ENCODE measurements around the gene ITGA6.

ITGA6 gene

DNA sequence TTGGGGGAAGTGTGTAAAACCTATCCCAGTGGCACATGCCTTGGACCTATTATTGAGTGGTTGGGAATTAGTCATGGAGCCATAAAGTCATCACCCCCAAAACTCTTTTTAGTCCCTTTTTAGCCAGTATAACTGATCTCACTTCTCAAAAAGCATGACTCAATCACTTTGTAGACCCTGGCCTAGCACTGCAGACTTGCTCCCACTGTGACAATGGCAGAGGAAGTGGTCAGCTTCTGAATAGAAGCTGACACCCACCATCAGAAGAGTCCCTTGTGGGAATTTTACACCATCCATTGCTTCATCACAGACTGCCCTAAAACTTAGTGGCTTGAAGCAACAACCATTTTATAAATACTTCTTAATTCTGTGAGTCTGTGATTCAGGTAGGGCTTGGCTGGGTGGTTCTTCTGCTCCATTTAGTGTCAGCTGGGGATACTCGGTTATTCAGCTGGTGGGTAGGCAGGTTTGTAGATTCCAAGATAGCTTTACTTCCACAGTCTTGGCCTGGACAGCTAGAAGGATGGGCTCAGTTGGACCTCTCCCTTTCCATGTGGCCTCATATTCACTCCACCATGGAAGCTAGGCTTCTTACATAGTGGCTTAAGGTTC, 10.8 kb upstream of the ITGA6 start:
- DNase-seq = no peak

DNA sequence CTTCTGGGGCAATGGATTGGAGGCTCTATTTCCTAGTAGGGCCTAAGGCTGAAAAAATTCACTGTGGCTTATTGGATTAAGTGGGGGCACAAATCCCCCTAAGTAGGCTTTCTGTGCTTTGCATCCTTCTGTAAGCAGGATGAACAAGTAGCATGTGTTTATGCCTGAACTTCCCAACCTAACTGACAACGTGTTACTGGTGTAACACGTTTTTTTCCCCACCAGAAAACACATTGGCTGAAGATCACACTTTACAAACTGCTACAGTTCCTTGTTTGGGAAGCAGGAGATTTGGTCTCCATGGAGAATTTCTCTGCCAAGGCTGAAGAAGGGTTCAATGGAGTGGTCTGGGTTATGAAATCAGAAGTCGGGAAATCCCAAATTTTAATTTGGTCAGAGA, 7.2 kb upstream of the ITGA6 start:
- DNase-seq = no peak

DNA sequence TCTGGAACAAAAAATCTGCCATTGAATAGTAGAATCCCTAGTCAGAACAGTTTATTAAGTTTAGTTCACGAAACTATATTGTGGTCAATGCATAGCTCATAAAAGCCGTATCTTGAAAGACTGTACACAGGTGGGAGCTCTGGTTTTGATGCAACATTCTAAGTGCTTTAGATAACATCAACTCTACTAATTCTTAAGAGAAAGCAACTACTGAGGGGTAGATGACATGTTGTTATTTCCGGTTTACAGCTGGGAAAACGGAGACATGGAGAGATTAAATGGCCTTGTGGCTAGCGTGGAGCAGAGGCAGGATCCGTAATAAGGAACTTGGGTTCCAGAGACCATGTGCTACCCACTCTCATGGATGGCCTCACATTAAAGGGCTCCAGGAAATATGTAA, 4.2 kb upstream of the ITGA6 start:
- DNase-seq = no peak

DNA sequence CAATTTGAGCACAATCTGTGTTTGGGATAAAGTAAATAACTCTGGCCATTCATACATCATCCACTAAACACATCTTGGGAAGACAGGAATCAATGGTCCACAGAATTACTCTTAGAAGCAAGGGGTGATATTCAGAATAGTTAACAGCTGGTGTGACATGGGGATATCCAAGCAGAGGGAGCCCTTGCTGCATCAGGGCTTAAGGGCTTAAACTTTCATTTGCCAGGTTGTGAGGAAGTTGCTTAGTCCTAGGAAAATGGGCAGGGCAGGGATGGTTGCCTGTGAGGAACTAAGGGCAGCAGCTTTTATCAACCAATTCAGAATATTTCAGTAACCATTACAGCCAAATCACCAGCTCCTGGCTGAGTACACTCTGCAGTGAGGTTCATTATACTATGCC, 2.0 kb upstream of the ITGA6 start:
- DNase-seq = no peak

DNA sequence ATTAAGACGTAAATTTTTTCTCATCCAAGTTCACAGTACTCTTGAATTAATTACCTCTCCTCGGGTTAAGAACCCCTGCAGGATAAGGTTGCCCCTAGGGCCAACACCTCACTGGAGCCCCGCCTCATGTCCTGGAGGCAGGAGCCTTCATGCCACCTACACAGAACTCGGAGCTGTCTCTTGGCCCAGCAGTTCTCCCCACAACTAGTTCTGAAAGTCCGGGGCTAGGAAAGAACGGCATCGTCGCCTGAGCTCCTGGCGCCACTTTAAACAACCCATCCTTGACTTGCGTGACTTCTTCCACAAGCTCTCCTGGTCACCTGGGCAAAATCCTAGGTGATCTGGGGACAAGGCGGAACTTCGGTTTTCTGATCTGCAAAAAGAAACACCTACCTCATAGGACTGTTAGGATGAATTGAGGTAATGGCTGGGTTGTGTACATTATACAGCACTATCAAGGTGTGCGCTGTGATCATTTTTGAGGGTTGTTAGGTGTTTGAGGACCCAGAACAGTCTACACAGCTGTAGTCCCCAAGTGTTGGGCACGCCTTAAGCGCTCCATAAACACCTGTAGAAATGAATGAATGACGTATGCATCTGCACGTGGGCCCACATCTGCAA, 641 bp upstream of the ITGA6 start:
- DNase-seq = no peak

DNA sequence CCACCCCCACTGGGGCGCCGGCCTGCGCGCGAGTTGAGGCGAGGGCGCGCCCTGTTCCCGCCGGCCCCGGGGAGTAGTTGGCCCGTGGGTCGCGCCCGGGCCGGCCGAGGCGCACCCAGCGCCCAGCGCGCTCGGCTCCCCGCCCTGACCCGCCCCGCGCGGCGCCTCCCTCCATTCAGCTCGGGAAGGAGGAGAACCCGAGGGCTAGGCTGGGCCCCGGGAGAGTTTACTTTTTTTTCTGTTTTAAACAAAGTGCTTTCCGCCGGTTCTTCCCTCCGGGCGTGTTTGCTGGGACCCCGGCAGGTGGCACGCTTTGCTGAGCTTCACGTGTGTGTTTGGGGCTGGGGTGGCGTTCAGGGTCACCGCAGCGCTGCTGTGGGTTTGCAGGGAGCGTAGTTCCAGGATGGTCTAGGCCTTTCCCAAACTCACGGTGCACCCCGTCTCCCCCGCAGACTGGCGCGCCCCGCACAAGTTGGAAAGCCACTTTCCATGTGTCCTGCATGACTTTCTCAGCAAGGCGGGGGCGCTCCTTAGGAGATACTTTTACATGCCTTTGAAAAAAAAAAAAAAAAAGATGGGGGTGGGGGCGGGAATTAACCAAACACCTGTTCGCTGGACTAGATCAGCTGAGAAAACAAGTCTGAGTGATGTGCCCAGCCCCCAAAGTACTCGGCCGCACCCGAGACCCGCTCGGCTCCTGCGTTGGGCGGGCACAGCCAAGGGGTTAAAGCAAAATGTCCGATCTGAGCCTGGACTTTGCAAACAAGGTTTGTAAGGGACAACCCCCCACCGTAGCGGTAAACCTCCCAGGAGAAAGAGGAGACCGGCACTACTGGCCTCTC, 825 bp downstream of the ITGA6 start:
- DNase-seq = peak; percentile 57

DNA sequence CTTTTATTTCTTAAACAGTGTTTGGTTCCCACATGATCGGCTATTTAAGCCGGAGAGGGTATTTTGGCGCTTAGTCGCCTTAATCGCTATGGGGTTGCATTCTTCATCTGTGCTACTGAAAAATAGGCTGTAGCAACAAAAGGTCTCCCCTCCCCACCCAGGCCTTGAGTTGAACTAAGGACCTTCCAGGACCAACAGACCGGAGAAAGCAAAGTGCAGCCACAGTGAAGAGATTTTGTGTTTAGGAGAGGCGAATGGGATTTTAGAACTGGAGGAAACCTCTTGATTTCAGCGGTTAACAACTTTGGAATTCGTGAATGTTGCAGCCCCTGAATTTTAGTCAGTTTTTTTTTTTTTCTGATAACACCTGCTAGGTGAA, 1.4 kb downstream of the ITGA6 start:
- no peak for DNase-seq

DNA sequence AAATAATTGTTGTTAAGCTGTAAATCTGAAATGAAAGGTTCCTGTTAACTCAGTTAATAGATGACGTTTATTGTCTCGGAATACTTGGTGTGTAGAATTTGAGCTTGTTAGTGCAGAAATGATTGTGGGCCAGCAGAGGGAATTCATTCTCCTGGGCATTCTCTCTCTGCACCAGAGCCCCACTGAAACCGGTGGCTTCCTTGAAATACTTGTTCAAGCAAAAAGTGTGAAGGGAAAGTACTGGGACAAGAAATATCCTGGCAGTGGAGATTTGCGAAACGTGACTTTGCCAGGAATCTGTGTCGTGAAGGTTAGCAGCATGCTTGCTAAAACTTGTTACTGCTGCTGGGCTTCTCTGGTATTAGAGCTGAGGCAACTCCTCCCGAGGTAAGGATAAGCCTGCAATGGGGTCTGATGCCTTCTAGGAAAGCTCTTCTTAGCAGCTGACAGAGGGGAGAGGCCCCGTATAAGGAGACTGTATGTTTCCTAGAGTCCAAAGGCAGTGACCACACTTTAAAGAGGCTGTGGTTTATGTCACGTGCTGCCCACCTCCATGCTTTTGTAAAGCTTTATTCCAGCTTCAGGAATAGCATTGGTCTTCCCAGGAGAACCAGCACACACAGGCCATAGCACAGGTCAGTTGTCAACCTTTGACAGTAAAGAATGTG, 2.0 kb downstream of the ITGA6 start:
- DNase-seq = no peak

DNA sequence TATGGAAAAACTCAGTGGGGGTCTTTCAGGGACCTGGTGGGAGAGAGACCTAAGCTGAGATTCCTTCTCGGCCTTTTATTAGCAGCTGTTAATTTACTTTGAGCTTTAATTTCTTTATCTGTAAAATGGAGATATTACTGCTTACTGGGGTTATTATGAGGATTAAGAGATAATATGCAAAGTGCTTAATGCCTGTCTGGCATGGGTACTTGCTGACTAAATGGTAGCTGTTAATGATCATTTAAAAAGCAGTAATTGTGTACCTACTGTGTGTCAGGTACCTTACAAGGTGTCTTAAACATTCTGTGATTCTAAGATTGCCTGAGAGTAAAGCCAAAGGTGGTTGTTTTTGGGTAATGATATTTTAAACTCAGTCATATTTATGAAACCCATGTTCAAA, 2.6 kb downstream of the ITGA6 start:
- no peak for DNase-seq

DNA sequence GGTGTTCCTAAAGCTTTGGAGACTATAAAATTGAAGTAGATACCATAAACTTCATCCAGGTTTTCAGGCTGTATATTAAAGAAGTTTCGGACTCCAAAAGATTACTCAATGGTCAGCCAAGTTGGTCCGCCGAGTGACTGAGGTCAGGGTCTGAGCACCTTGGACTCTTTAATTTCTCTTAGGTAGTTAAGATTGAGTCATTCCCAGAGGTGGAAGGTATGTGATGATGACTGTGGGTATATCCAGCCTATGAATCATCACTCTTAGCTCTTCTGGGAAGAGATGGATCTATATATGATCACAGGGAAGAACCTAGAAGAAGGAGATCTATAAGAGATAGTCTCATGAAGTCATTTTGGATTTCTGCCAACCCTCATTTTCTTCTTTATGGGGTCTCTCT, 3.3 kb downstream of the ITGA6 start:
- no peak for DNase-seq

DNA sequence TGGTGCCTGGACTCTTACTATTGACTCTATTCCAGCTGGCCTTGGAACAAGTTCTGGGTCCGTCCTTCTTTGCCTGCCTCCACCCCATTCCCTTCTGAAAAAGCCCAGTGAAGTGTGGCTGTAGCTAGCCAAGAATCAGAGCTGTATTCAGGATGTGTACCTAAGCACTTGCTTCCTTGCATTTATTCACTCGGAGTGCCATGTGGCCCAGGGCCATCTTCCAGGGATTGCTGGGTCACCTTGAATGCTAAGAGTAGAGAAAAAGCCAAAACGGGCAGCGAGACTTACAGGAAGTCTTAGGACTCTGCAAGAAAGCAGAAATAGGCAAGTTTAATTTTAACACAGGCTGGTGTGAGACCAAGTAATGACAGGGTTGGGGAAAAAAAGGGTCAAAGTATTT, 4.1 kb downstream of the ITGA6 start:
- no peak for DNase-seq

DNA sequence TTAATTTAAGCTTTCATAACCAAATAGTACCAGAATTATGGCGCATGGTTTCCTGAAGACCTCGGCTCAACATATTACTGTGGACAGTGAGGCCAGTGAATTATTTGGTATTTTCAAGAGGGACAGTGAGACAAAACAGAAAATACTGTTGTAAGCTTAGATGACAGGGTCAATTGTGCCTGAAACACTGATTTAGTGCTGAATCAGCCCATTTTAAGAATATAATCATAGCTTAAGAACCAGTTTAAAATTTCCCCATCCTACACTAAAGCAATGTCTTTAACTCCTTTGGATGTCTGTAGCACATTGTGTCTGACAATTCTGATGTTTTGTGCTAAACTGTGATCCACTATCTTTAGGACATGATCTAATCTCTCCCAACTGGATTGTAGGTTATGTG, 4.6 kb downstream of the ITGA6 start:
- DNase-seq = no peak

DNA sequence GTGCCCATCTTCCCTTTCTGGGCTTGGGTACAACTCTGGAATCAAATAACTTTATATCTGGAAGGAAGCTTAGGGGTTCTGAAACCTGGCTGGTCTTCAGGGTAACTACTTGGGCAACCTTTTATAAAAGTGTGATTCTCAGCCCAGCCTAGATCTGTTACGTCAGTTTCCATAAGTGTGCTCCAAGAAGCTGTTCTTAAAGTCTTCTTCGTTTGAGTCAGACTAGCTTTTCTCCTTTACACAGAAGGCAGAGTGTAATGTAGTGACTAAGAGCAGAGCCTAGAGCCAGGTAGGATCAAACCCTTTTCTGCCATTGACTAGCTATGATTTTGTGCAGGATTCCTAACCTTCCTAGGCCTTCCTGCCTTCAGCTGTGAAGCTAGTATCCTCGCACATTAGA, 5.8 kb downstream of the ITGA6 start:
- no peak for DNase-seq

DNA sequence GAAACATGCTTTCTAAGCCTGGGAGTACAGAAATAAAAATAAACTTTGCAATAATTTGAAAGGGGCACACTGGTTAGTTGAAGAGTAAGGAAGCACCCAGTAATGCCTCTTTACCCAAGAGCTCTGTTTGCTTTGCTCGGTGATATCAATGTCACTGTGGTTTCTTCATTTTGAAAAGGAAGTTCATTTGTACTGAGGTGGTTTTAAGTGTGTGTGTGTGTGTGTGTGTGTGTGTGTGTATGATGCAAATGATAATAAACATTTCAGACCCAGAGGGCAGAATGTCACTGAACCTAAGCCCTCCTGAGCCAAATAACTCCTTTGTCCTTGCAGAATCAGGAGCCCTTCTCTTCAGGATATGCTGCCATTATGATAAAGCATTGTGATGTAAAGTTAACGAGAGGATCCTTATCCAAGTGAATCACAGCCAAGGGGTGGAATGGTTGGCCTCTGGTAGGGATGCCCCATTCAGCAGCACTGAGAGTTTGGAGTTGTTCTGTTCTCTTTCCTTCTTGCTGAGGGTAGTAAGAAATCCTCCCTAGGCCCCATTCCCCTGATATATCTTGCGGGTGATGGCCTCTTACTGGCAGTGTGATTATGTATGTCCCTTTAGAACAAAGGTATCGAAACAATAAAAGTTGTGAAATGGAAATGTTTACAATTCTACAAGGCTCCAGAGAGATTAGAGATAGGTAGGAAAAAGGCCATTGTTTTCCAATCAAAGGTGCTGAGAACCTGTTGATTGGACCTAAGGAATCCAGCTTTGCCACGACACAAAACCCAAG, 7.6 kb downstream of the ITGA6 start:
- no peak for DNase-seq

DNA sequence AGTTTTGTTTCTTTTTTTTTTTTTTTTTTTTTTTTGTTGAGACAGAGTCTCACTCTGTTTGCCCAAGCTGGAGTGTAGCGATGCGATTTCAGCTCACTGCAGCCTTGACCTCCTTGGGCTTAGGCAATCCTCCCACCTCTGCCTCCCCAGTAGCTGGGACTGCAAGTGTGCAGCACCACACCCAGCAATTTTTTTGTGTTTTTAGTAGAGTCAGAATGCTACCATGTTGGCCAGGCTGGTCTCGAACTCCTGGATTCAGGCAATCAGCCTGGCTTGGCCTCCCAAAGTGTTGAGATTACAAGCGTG, 8.2 kb downstream of the ITGA6 start:
- DNase-seq = no peak

DNA sequence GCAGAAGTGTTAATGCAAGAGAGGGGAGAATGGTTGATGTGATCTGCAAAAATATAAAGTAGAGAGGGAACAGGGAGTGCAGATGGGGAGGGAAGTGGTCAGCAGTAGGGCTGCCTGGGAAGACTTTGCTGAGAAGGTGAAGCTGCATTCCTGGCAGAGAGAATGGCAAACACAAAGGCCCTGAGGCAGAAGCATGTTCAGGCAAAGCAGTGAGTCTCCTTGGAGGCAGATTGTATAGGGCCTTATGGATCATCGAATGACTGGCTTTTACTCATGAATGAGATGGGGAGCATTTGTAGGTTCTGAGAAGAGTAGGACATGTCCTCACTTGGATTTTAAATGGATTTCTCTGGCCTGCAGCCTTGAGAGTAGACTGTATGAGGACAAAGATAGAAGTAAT, 9.5 kb downstream of the ITGA6 start:
- no peak for DNase-seq

DNA sequence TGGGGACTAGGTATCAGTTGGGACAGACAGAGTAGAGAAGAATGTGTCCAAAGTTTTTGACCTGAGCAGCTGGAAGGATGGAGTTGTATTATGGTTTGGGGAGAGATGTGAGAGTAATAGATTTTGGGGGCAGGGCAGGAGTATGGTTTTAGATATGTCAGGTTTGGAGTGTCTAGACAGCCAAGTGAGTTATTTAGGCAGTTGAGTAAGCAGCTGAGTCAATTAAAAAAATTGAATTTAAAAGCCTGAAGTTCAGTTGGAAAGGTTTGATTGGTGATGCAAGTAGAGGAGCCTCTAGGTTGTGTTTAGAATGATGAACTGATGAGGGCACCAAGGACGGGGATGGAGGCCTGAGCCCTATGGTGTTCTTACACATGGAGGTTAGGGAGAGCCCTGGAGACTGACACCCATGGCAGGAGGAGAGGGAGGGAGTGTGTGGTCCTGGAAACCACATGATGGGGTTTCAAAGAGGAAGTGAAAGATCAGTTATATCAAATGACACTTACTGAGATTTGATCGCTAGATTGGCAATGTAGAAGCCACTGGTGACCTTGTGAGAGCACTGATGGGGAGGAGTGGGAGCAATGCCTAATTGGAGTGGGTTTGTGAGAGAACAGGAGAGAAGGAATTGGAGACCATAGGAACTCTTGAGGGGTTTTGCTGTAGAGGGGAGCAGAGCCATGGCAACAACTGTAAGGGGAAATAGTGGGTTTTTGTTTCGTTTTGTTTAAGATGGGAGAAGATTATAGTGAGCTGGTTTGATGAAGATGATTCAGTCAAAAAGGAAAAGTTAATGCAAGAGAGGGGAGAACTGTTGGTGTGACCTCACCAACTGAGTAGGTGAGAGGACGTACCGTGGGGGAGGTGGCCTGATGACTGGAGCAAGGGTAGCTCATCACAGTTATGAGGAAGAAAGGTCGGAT, 10.3 kb downstream of the ITGA6 start:
- DNase-seq = peak; percentile 48

DNA sequence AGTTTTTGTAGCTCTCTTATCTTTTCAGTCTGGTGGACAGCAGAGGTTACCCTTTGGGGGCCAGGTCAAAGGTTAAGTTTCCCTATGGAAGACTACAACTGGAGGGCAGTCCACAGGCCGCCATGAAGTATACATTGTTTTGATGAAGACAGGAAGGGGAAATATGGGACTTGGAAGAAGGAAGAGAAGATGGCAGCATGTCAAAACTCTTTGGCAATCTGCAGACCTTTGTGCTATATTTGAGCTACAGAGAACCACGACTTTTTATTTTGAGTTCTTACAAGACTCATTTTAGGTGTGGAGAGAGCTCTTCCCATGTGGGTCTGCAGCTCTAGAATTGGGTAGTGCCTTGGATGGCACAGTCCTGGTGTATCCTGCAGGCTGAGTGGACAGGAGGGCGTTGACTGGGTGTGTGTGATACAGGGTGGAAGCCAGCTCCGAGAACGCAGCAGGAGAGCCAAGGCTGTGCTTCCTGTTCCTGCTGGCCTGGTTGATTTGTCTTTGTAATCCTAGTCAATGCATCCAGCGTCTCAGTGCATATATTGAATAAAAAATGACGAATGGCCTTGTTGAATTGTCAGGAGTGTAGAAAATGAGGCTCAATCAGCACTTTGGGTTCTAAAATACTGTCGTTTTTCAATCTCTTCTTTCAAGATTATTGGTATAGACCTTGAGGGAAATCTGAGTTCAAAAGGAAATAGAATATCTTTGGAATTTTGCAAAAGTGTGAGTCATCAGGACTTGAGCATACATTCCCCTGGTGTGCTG, 11.5 kb downstream of the ITGA6 start:
- DNase-seq = no peak

DNA sequence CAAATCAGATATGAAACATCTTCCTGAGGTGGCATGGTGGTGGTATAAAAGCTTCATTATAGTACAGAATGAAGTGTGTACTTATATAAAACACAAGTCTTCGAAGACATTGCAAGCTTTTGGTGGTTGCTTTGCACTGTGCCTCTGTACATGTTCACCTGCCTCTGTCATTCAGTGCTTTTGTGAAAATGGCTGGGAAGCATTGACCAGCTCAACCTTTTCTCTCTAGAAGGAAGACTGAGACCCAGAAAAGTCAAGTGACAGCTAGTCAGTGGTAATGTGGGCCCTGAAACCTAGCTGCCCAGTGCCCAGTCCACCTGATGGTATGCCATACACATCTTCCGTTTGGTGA, 12.1 kb downstream of the ITGA6 start:
- DNase-seq = no peak

DNA sequence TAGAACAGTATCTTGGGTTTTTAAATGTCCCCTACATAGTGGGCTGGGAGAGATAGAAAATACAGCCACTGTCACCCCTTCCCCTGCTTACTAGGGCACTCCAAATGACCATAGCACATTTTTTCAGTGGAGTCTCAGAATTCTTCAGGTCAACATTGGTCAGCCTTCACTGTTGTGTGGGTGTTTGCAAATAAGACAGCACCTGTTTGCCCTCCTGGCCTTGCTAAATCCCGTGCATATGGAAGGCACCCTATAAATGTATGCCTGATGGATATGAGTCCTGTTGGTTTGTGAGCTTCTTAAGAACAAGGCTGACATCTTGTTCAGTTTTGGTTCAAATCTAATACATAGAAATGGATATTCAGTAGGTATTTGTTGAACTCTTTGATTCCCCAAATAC, 12.5 kb downstream of the ITGA6 start:
- DNase-seq = no peak

DNA sequence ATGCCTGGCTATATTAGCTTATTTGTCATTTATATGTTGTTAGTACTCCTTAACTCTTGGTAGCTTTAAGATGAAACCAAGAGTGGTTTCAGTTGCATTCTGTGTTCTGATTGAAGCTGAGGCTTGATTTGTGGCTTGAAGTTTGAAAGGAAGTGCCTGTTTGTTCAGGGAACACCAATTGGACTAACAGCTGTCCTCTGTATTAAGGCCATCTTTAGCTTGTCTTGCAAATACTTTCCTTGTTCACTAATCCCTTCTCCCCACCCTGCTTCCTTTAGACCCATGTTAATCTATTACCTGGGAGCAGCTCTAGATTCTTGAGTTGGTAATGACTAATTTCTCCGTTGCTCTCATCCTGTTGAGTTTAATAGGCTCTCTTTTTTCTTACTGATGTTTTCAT, 13.4 kb downstream of the ITGA6 start:
- no peak for DNase-seq

All from stimulated activated CD4-positive, alpha-beta T cell treated with anti-CD3 and anti-CD28 coated beads, Interleukin-12 subunit alpha, Interleukin-12 subunit beta, amount 100 ng/mL, for 4 hours (primary cell).